GM12872 (cell line): ENCODE measurements around the gene SGIP1.

ENCODE experiments used
- CTCF ChIP-seq: IDR thresholded peaks from 3 replicates; pipeline ENCODE4 v1.5.1; 2011; ENCODE audit warnings: low read depth, mild to moderate bottlenecking, low read length, moderate library complexity; ENCODE audit not compliant: insufficient read depth

SGIP1 gene

DNA sequence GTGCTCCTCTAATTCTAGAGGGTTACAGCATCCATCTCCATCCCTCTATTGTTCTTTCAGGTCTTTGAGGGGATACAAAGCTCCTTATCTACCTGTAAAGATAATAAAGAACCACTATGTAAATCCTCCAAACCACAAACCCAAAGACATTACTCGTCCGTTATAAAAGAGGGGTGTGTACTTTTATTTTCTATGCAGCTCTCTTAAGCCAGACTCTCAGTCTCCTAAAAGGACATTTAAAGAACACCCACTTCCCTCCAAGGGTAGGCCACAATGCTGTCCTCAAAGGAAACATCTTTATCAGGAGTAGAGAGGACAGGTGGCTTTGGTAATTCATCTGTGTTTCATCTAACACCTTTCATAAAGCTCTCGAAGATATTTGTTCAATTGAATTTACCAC lies 150.4 kb downstream of the SGIP1 start:
- TF ChIP-seq CTCF = no peak

- no peak for TF ChIP-seq CTCF
Measured at GRCh38 chr1:66685265-66685664, 151.3 kb downstream of the SGIP1 start.

DNA sequence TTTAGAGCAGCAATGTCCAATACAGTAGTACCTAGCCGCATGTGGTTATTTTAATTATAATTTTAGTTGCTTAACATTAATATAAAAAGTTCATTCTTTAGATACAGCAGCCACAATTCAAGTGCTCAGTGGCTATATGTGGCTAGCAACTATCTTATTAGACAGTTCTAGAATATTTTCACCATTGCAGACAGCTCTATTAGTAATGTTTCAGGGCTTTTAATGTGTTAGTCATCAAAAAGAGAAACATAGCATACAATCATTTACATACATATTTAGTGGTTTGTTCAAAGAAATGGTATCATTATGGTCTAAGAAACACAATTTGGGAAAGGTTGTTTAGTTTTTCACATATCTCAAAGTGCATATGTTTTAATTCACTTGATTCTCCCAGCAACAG lies 151.7 kb downstream of the SGIP1 start:
- TF ChIP-seq CTCF = no peak

DNA sequence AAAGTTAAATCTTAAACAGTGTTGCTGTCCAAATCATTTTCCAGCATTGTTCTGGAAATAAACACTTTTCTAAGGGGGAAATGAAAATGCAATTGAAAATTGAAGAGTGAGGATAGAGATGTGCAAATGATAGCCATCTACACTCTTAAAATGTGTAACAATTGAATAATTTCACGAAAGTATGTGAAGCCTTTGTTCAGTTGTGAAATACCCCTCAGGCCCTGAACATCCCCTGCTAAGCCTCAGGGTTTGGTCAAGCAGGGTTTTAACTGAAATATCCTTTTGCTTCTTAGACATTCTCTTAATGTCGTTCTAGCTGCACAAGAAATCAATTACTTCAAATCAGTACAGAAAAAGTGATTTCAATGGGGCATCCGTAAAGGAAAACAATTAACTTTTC lies 152.5 kb downstream of the SGIP1 start:
- no peak for TF ChIP-seq CTCF

- TF ChIP-seq CTCF = no peak
Measured at GRCh38 chr1:66687358-66687757, 153.4 kb downstream of the SGIP1 start.

DNA sequence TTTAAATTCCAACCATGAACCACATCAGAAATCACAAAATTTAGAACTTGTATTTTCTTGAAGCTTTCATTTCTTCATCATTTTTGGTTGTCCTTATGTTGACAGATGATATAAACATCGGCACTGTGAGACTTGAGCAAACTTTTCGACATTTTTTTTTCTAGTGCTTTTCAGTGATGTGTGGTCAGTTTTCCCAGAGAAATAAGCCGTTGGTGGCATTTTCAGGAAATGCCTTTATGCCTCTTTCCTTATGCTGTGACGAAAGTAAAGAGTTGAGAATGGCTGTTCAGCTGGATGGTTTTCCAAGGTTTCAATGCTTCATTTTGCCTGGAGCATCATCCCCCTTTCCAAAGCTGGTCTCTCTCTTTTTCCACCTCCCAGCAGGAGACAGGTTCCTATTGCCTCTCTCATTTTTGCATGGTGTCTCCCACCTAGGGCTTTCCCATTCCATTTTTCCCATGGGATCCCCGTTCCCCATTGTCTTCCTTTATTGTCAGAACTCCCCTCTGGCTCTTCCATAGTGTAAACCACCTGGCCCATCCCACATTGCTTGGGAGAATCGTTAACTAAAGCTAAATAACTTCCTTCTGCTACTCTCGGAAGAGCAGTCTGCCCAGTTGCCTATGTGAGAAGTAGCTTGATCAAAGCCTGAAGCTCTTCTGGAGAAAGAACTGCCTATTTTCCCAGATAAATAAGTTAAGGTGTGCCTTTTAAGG lies 156.9 kb downstream of the SGIP1 start:
- TF ChIP-seq CTCF = no peak

- no peak for TF ChIP-seq CTCF
Measured at GRCh38 chr1:66692681-66693080, 158.7 kb downstream of the SGIP1 start.
